Thyroid gland (tissue), 4 donors: ENCODE data around the gene C7orf25. TPM values are rescaled to one million over a fixed set of nuclear protein-coding genes. Genes with fewer than 3 reads are reported as not detected.

Source experiments
- DNase-seq, 2 donors: peaks; one replicate each; pipeline ENCODE4 v3.0.0-alpha.2; 2019
- H3K27ac ChIP-seq, 3 donors: fragments of 200-600 bp; sonication (generic); 1 replicate in 2 of 3; 2 replicates in 1 of 3; pipeline ENCODE4 v1.5.1; 2016 to 2019; ENCODE audit warnings: mild to moderate bottlenecking in 1 of 3, moderate library complexity in 1 of 3
- H3K27me3 ChIP-seq: fragments of 200-600 bp; sonication (generic); one replicate; pipeline ENCODE4 v1.5.1; 2019
- H3K36me3 ChIP-seq, 2 donors: fragments of 200-600 bp; sonication (generic); one replicate each; pipeline ENCODE4 v1.5.1; 2016 to 2019
- H3K4me1 ChIP-seq, 2 donors: fragments of 200-600 bp; sonication (generic); one replicate each; pipeline ENCODE4 v1.5.1; 2017 to 2019
- H3K4me3 ChIP-seq, 3 donors: fragments of 200-600 bp; sonication (generic); replicated peaks in 1 of 3; 1 replicate in 2 of 3; 2 replicates in 1 of 3; pipeline ENCODE4 v1.5.1; 2016; ENCODE audit warnings: mild to moderate bottlenecking in 1 of 3
- H3K9me3 ChIP-seq: fragments of 200-600 bp; sonication (generic); one replicate; pipeline ENCODE4 v1.5.1; 2017
- POLR2A ChIP-seq, 2 donors: fragments of 450-650 bp; IDR thresholded peaks; one replicate each; pipeline ENCODE4 v1.6.1; 2017; ENCODE audit warnings: antibody characterized with exemption in 2 of 2, mild to moderate bottlenecking in 2 of 2, moderate library complexity in 1 of 2
- WGBS, 2 donors: methylation state at CpG; one replicate each; pipeline ENCODE4 v1.1.5; 2017; 5-methylcytosine and 5-hydroxymethylcytosine counted together
- intact Hi-C: fragments of 100-400 bp; cut with DNase I; formaldehyde crosslinking; loops from one replicate; pipeline ENCODE4 v1.15.1; 2023
- total RNA-seq, 4 donors: library from RNA; depleted of rRNA; stranded (reverse); fragments of >200 nt; gene quantifications; one replicate each; pipeline ENCODE4 v1.2.3, GENCODE V29; 2016
- TF ChIP-seq, protein P1 (sequence below), 6 experiments: fragments of 200-600 bp in 3 of 6; fragments of 450-650 bp in 3 of 6; sonication (generic) in 3 of 6; IDR thresholded peaks; one replicate each; pipeline ENCODE4 v1.5.1; 2016 to 2019; ENCODE audit warnings: antibody characterized with exemption in 6 of 6, mild to moderate bottlenecking in 2 of 6, inconsistent platforms in 1 of 6, moderate library complexity in 1 of 6

Gene C7orf25
- 10 to 100 TPM; 12.5 to 18.9 (median 14.9) TPM for total RNA-seq

DNA sequence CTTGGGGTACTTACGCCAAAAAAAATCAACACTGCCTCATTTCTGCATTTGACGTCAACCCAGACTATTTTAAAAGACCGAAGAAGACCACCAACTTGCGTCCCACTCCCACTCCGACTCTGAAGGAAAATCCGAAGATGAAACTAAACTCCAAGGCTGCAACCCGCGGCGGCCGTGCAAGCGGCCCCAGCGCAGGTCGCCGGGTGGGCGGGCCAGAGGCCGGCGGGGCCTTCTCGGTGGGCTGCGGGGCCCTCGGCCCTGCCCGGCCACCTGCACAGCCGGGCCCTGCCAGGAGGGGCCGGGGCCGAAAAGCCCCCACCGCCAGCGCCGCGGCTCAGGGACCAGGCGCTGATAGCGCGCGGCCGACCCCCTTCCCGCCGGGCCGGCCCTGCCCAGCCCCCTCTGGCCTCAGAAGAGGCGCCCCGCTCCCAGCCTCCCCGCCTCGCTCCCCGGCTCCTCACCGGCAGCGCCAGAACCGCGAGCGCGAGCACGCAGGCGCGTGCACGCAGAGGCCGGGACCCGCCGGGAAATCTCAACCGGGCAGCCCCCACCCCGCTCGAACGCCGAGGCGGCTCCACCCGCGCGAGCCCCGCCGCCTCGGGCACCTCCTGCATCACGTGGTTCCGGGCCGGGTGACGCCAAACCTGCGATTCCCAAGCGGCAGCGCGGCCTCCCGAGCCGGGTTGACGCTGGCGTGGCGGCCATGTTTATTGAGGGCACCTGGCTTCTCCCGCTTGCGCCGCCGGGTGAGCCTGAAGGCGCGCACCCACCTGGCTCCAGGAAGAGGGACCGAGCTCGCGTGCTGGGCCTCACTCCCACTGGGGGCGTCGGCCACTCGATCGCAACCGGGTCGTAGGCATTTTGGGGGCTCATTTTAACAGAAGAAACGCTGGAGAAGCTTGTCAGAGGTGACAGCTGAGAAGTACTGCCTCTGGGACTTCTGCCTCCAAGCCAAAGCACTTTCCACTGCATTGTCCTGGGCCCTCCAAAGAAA is at the start of gene C7orf25:
Gene C7orf25 (minus strand): TSS at position 617 of the 994 bp plus-strand sequence. CDS start 1,170 bp downstream, outside the sequence.
- peak; percentile 97 to 98 for DNase-seq
- peak within 1 kb of the TSS; percentile 27 to 77 (median 69) for H3K27ac ChIP-seq
- TF ChIP-seq, protein P1, sequence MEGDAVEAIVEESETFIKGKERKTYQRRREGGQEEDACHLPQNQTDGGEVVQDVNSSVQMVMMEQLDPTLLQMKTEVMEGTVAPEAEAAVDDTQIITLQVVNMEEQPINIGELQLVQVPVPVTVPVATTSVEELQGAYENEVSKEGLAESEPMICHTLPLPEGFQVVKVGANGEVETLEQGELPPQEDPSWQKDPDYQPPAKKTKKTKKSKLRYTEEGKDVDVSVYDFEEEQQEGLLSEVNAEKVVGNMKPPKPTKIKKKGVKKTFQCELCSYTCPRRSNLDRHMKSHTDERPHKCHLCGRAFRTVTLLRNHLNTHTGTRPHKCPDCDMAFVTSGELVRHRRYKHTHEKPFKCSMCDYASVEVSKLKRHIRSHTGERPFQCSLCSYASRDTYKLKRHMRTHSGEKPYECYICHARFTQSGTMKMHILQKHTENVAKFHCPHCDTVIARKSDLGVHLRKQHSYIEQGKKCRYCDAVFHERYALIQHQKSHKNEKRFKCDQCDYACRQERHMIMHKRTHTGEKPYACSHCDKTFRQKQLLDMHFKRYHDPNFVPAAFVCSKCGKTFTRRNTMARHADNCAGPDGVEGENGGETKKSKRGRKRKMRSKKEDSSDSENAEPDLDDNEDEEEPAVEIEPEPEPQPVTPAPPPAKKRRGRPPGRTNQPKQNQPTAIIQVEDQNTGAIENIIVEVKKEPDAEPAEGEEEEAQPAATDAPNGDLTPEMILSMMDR (IDR thresholded peaks at IDR 0.05): peak in 1 of 6 experiments; percentile 4
- TF ChIP-seq POLR2A (IDR thresholded peaks at IDR 0.05): peak in 1 of 2 donors; percentile 64
- intact Hi-C loops: no loop called here
- H3K4me3 ChIP-seq: peak within 1 kb of the TSS; percentile 59 to 87 (median 68)
- no peaks in the 10 kb centered on the region for H3K27me3 ChIP-seq
- peaks cover 14 to 22% of the 10 kb centered on the region in 2 donors for H3K4me1 ChIP-seq
- H3K36me3 ChIP-seq: peaks cover 0 to under 1% of the 10 kb centered on the region in 2 donors
- no peaks in the 10 kb centered on the region for H3K9me3 ChIP-seq
- 1% methylated on average over 24 to 28 of the region's 95 CpGs for WGBS, 2 donors

DNA sequence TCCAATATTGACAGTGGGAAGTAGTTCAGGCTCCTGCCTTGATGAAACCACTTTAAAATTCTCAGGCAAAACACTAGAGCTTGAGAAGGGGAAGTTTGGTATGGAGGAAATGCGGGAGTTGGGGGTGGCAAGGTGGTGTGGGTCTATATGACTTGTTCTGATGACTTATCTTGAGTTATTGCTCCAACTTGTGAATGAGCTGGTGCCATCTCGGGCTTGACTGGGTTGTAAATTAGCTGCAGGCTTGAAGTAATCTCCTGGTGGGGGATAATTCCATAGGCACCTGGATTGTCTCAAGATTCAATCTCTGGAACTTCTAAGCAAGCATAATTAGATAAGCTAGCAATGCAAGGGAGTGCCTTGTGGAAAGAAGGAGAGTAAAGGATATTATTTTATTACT is 49.3 kb upstream of the C7orf25 start:
- Histone ChIP-seq H3K36me3 (no peaks in the 10 kb centered on the region), H3K4me3 (no peak overlapping the region), H3K9me3 (no peaks in the 10 kb centered on the region), H3K27me3 (no peaks in the 10 kb centered on the region), H3K27ac (no peak overlapping the region), H3K4me1 (no peaks in the 10 kb centered on the region)
- 73 to 80% methylated on average over 2 of the region's 2 CpGs for WGBS, 2 donors
- DNase-seq: no peak
- TF ChIP-seq, protein P1 (IDR thresholded peaks at IDR 0.05): no peak
- TF ChIP-seq POLR2A (IDR thresholded peaks at IDR 0.05): no peak
- intact Hi-C loops: no loop called here

DNA sequence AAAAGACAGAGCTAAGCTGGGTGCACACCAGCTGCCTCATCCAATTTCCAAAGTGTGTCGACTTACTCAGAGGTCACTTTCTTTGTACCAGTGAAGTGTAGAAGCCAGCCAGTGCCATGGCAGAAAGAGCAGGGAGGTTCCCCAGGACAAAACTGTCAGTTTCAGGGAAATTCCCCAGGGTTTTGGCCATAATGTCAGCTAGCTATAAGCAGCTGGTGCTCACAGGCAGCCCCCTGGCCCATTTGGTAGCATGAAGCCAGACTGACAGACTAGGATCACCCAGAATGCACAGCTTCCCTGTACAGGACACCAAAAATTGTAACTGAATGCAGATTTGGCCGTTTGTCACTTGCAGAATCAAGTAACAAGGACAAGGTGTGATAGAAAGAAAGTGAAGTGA is 48.9 kb upstream of the C7orf25 start:
- intact Hi-C loops: no loop called here

DNA sequence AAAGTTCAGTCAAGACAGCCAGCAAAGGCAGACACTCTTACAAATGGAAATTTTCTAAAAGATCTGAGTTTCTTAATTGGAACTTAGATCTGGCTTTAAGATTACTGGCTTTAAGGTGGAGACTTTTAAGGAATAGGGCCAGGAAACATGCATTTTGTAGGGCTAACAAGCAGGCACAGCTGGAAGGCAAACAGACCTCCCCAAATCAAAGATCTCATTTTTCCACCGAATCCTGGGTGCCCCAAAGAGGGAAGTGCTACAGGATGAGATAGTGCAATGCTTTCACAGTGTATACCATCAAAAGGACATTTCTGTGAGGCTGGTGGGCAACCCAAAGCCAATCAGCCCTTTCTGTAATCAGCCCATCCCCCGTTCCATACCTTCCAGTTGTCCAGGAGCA is 47.7 kb upstream of the C7orf25 start:
- Histone ChIP-seq H3K36me3 (no peaks in the 10 kb centered on the region), H3K9me3 (no peaks in the 10 kb centered on the region), H3K27me3 (no peaks in the 10 kb centered on the region), H3K27ac (no peak overlapping the region), H3K4me1 (no peaks in the 10 kb centered on the region), H3K4me3 (no peak overlapping the region)
- intact Hi-C loops: no loop called here
- 83 to 95% methylated on average over 2 of the region's 2 CpGs for WGBS, 2 donors
- TF ChIP-seq, protein P1 (IDR thresholded peaks at IDR 0.05): no peak
- no peak for TF ChIP-seq POLR2A (IDR thresholded peaks at IDR 0.05)
- DNase-seq: no peak

More for the DNA sequence above, 48.9 kb upstream of the C7orf25 start:
- Histone ChIP-seq H3K36me3 (no peaks in the 10 kb centered on the region), H3K4me1 (no peaks in the 10 kb centered on the region), H3K27ac (no peak overlapping the region), H3K9me3 (no peaks in the 10 kb centered on the region), H3K27me3 (no peaks in the 10 kb centered on the region), H3K4me3 (no peak overlapping the region)
- no peak for TF ChIP-seq POLR2A (IDR thresholded peaks at IDR 0.05)
- TF ChIP-seq, protein P1 (IDR thresholded peaks at IDR 0.05): no peak
- DNase-seq: no peak
- 58 to 81% methylated on average over 1 to 2 of the region's 2 CpGs for WGBS, 2 donors

DNA sequence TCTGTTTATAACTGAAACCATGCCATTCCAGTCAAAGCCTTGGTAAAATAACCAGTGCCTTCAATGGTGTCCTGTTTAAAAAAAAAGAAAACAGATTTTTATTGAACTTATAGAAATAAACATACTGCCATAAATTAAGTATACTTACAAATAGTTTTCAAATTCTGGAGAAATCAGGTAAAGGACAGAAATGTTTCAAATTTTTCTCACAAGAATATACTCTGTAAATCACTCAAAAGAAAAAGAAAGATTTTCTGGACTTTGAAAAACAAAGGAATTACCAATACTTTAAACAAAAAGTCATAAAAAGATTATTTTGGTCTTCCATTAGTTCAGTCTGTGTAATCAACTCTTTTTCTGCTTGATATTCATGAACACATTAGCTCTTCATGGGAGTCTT is 44.2 kb upstream of the C7orf25 start:
- no peak for TF ChIP-seq POLR2A (IDR thresholded peaks at IDR 0.05)
- TF ChIP-seq, protein P1 (IDR thresholded peaks at IDR 0.05): no peak
- no peaks in the 10 kb centered on the region for H3K9me3 ChIP-seq
- no peak for DNase-seq
- H3K27ac ChIP-seq: no peak overlapping the region
- no peaks in the 10 kb centered on the region for H3K27me3 ChIP-seq
- H3K4me3 ChIP-seq: no peak overlapping the region
- no peaks in the 10 kb centered on the region for H3K36me3 ChIP-seq
- H3K4me1 ChIP-seq: no peaks in the 10 kb centered on the region
- intact Hi-C loops: no loop called here
